Endometrium (tissue), 2 donors: ENCODE data around the gene DCC.

Experiments used
- FAIRE-seq: peaks from 2 replicates; lab custom pipeline; 2012; peaks lifted over from hg19 to GRCh38; lab: Jason Lieb, UNC
- donor health status: control.
- donor health status: control.

Gene DCC

GRCh38 chr18:52426041-52426440 is 86.0 kb downstream of the DCC start:
- no peak for FAIRE-seq

DNA sequence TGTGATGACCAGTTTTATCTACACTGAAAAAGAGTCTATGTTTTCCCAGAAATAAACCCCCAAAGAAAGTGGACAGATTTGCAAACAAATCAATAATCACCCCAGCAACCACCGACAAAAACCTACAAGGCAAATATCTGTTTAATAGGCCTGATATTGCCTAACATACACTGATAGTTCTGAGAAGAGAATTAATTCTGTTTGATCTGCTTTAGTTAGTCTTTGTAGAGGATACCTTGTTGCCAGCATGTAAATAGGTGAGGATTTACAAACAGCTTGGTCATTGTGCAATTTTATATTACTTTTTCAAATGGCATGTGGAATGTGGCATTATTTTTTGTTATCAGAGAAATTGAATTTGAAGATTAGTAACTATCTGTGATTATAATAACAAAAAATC is 86.5 kb downstream of the DCC start:
- no peak for FAIRE-seq

GRCh38 chr18:52427521-52428175 is 87.7 kb downstream of the DCC start:
- FAIRE-seq = no peak

- FAIRE-seq = no peak
Measured at GRCh38 chr18:52431683-52432082, 91.7 kb downstream of the DCC start.

GRCh38 chr18:52433797-52434196 is 93.8 kb downstream of the DCC start:
- no peak for FAIRE-seq

DNA sequence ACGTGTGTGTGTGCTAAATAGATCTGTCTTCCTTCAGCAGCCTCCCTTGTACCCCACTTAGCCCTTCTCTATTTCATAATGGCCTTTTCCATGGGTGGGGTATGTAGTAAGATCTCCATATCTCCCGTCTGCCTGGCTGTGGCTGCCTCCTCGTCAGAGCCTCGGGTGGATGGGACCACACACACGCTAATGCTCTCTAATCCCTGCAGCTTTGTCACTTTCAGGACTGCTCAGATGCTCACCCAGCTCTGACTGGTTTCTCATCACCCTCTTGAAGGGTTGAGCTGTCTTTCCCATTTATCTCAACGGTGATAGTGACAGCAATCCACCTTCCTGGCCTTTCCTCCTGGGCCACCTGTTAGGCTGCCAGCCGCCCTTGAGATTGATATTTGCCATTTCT is 95.3 kb downstream of the DCC start:
- FAIRE-seq = no peak

DNA sequence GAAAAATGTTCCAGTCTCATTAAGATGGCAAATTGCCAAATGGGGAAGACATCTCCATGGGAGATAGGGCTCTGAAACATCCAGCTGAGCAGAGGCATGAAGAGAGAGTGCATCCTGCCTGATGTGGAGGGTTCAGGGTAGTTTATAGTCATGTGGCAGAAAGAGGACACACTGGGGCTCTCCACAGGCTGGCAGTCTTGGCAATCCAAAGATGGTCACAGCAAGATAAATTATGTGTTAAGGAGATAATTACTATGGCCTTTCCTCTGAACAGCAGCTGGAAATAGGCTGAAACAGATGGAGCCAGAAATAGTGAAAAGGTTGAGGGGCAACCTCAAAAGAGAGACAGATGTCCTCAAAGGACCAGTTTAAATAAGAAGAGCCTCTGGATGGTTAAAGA is 97.2 kb downstream of the DCC start:
- FAIRE-seq = no peak

DNA sequence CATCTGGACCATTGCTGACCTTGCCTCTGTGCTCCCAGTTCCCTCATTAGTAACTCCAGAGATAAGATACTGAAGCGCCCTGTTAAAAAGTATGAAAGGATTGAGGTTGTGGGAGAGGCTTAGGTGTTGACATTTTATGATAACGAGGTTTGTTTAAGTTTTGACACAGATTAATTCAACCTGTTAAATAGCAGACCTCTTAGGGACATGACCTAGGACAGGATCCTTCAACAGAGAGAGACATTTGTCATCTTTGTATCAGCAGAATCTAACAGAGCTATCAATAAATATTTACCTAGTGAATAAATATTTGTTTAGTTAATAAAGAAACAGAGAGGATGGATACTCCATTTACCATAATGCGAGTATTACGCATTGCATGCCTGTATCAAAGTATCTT is 99.5 kb downstream of the DCC start:
- no peak for FAIRE-seq

- FAIRE-seq = no peak
Measured at GRCh38 chr18:52441794-52442193, 101.8 kb downstream of the DCC start.

- no peak for FAIRE-seq
Measured at GRCh38 chr18:52442686-52443085, 102.7 kb downstream of the DCC start.

- FAIRE-seq = no peak
Measured at GRCh38 chr18:52451256-52451655, 111.3 kb downstream of the DCC start.

DNA sequence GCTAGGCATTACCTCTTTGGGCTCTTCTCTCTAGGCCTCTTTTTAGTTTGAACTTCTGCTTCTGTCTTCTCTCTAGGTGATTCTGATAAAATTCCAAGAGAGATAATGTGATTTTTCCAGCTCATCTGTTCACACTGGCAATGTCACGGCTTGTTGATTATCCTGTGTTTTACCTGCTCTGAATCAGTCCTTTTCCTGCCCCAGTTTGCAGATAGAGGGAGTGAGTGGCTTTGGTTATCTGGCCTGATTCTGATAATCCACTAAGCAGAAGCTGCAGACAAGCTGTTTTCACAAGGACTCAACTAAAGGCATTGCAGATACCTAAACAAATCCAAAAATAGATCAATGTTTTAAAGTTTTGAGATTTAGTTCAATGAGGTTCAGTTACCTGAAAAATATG is 111.9 kb downstream of the DCC start:
- no peak for FAIRE-seq

DNA sequence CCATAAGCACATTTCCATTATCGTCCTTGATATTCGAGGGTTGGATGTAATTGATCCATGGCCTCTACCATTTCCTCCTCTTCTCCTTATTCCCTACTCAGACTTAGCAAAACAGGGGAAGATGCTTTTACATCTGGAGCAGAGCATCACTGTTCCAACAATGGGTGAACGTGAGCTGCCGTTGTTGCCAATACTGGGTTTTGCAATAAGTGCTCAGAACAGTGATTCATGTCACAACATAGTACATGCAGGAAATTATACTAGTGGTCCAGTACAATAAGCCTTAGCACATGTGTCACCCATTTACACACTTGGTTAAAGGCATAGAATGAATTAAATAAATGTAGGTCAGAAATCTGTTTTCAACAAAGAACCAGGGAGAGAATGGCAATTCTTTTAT is 112.4 kb downstream of the DCC start:
- FAIRE-seq = no peak

GRCh38 chr18:52459890-52460289 is 119.9 kb downstream of the DCC start:
- no peak for FAIRE-seq

GRCh38 chr18:52462853-52463252 is 122.9 kb downstream of the DCC start:
- FAIRE-seq = no peak

GRCh38 chr18:52465391-52465790 is 125.4 kb downstream of the DCC start:
- no peak for FAIRE-seq

DNA sequence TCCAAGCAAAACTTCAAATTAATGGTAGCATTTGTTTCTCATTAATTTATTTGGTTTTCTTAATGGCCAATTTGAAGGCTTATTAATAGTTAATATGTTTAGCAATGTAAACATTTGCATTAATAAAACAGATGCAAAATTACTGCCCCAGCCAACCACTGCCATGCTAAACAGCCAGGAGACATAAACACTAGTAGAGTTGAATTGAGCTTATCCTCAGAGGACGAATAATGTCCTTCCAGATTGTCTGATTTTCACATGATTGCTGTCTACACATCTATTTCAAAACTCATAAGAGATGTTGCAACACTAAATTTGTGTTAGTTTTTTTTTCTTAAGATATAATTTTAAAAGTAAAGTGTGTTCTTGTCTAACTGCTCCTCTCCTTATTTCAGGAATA is 128.5 kb downstream of the DCC start:
- no peak for FAIRE-seq

DNA sequence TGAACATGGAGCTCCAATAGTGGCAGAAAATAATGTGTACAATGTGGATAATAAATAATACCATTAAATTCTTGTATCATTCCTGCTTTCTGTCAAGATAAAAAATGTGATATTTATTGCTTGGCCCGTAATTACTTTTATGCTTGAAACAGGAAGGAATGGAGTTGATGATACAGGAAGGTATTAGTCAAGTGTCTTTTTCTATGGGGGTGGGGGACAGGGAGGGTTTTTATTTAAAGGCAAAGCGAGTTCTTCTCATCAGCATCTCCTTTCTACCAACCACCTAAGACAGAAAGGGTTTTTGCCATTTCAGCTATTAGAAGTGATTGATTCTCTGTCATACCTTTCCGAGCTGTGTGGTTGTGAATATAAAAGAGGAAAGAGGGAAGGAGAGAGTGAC is 135.3 kb downstream of the DCC start:
- no peak for FAIRE-seq

GRCh38 chr18:52481116-52481515 is 141.1 kb downstream of the DCC start:
- FAIRE-seq = no peak

- FAIRE-seq = no peak
Measured at GRCh38 chr18:52484977-52485376, 145.0 kb downstream of the DCC start.

DNA sequence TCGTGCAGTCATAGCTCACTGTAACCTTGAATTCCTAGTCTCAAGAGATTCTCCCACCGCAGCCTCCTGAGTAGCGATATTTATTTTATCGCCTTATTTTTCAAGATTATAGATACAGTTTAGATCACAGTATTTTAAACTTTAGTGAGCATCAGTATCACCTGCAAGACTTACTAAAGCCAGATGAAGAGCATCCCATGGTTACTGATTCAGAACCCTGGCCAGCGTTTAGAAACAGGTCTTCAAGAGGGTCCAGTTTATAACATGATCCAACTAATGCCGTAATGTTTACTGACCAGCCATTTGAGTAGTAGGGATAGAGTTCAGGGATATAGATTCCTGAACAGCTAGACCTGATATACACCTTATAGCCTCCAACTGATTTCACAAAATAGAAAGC is 146.1 kb downstream of the DCC start:
- no peak for FAIRE-seq

DNA sequence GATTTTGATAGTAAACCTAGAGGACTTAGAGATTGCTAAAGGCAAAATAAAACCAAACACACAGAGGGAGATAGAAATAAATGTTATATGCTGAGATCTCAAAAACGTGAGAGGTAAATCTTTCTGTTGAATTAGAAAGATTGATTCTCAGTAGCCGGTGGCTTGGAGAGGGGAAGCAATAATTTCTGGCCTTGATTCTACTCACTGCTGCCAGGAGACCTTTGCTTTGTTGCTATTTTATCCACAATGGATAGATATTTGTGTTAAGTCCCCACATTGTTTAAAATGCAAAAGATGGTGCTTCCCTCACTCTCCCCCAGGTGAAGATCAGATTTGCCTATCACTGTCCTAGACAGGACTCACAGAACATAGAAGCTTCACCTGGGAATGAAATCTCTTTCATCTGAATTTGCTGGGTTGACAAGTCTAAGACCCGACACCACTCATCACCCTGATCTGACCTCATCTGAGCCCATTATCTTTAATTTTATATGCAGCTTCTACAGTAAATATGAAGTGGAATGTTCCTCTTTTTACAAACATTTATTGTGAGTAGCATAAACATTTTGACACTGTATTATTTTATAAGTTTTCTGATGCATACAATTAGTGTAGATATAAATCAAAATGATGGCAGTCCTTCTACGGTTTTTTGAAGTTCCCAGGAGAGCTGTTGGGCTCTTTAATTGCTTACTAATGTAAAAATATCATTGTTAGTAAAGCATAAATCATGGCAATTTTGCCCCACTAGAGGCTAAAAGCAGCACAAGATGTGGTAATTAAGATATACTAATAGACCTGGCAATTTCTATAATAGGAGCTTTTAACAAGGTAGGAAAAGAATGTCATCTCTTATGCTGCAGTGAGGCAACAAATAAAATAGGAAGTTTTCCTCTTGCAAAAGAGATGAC is 149.7 kb downstream of the DCC start:
- FAIRE-seq = no peak

GRCh38 chr18:52496426-52496825 is 156.4 kb downstream of the DCC start:
- FAIRE-seq = no peak

GRCh38 chr18:52499016-52499415 is 159.0 kb downstream of the DCC start:
- no peak for FAIRE-seq
